ENCODE results near the gene MLF2. TPM values are rescaled to one million over a fixed set of nuclear protein-coding genes. Genes with fewer than 3 reads are reported as not detected.

MLF2 gene
- total and polyA plus RNA-seq, 10 of the 15 experiments (the other 5 are each of a cell fraction or from before 2014, with no cell fraction given), result 13.5 to 222 (median 130) TPM

DNA sequence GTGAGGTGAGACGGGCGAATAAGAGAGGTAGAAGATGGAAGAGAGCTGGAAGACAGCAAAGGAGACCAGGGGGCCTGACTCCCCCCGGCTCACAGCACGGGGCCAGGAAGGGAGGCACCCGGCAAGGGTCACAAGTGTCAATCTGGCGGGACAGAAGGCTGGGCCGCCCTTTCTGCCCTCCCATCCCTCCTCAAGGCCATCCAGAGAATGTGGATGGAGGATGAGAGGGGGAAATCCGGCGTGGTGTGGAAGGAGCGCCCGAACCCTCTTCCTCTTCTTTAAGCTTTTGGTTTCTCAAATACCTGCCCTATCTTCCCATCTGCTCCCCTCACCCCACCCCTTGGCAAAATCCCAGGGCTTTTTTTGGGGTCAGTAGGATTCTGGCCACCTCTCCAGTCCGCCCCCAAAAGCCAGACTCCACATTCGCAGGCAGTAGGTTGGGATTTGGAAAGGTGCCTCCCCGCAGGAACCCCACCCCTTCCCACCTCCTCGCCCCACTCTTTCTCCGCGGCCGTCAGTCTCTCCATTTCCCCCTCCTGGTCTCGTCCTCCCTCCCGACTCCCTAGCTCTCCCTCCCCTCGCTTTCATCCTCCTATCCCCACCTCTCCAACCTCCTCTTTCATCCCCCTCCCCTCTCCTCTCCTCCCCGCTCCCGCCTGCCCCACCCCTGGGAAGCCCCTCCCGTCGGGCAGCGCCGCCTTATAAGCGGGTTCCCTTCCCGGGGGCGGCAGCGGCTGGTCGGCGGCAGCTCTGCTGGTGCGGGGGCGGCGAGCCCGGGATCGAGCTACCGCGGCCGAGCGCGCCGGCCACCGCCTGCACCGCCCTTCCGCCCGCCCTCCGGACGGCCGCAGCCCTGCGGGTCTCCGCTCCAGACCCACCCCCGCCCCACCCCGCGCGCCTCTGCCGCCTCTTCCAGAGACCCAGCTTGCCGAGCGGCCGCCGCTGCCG is 13.0 kb upstream of the MLF2 start, which contains the start of gene PTMS (continued):
- TF ChIP-seq, protein P1, sequence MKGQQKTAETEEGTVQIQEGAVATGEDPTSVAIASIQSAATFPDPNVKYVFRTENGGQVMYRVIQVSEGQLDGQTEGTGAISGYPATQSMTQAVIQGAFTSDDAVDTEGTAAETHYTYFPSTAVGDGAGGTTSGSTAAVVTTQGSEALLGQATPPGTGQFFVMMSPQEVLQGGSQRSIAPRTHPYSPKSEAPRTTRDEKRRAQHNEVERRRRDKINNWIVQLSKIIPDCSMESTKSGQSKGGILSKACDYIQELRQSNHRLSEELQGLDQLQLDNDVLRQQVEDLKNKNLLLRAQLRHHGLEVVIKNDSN (IDR thresholded peaks at IDR 0.05; ENCODE audit: borderline replicate concordance, extremely low read length, insufficient read depth, low read depth, low read length), result no peak
- no peak for TF ChIP-seq NRF1 (conservative IDR thresholded peaks at IDR 0.05; ENCODE audit: low read depth, low read length)
- TF ChIP-seq MXI1 (IDR thresholded peaks at IDR 0.05; ENCODE audit: low read depth, low read length), result no peak
- TF ChIP-seq WRNIP1 (IDR thresholded peaks at IDR 0.05; ENCODE audit: borderline replicate concordance, low read depth, low read length), result no peak
- TF ChIP-seq SPI1 (IDR thresholded peaks at IDR 0.05; ENCODE audit: borderline replicate concordance, insufficient read depth, low read depth, low read length), result 0 out of 2 replicates have a peak, but pooled peaks have one; percentile 26
- TF ChIP-seq, protein P2, sequence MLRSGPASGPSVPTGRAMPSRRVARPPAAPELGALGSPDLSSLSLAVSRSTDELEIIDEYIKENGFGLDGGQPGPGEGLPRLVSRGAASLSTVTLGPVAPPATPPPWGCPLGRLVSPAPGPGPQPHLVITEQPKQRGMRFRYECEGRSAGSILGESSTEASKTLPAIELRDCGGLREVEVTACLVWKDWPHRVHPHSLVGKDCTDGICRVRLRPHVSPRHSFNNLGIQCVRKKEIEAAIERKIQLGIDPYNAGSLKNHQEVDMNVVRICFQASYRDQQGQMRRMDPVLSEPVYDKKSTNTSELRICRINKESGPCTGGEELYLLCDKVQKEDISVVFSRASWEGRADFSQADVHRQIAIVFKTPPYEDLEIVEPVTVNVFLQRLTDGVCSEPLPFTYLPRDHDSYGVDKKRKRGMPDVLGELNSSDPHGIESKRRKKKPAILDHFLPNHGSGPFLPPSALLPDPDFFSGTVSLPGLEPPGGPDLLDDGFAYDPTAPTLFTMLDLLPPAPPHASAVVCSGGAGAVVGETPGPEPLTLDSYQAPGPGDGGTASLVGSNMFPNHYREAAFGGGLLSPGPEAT (IDR thresholded peaks at IDR 0.05; ENCODE audit: low read depth), result peak; percentile 50; the same call in 1 of the 2 replicates
- TF ChIP-seq JUND (IDR thresholded peaks at IDR 0.05; ENCODE audit: low read depth, low read length), result no peak
- no peak for TF ChIP-seq NFXL1 (IDR thresholded peaks at IDR 0.05; ENCODE audit: borderline replicate concordance)
- TF ChIP-seq, protein P3, sequence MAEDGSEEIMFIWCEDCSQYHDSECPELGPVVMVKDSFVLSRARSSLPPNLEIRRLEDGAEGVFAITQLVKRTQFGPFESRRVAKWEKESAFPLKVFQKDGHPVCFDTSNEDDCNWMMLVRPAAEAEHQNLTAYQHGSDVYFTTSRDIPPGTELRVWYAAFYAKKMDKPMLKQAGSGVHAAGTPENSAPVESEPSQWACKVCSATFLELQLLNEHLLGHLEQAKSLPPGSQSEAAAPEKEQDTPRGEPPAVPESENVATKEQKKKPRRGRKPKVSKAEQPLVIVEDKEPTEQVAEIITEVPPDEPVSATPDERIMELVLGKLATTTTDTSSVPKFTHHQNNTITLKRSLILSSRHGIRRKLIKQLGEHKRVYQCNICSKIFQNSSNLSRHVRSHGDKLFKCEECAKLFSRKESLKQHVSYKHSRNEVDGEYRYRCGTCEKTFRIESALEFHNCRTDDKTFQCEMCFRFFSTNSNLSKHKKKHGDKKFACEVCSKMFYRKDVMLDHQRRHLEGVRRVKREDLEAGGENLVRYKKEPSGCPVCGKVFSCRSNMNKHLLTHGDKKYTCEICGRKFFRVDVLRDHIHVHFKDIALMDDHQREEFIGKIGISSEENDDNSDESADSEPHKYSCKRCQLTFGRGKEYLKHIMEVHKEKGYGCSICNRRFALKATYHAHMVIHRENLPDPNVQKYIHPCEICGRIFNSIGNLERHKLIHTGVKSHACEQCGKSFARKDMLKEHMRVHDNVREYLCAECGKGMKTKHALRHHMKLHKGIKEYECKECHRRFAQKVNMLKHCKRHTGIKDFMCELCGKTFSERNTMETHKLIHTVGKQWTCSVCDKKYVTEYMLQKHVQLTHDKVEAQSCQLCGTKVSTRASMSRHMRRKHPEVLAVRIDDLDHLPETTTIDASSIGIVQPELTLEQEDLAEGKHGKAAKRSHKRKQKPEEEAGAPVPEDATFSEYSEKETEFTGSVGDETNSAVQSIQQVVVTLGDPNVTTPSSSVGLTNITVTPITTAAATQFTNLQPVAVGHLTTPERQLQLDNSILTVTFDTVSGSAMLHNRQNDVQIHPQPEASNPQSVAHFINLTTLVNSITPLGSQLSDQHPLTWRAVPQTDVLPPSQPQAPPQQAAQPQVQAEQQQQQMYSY (CRISPR knock-in tag; IDR thresholded peaks at IDR 0.05), result no peak
- no peak for TF ChIP-seq TCF12 (IDR thresholded peaks at IDR 0.05; ENCODE audit: low read depth, low read length)
- no peak for TF ChIP-seq EP300 (IDR thresholded peaks at IDR 0.05; ENCODE audit: borderline replicate concordance in 1 of 2, control insufficient read depth in 1 of 2, low read depth in 2 of 2, low read length in 2 of 2)
- TF ChIP-seq, protein P4, sequence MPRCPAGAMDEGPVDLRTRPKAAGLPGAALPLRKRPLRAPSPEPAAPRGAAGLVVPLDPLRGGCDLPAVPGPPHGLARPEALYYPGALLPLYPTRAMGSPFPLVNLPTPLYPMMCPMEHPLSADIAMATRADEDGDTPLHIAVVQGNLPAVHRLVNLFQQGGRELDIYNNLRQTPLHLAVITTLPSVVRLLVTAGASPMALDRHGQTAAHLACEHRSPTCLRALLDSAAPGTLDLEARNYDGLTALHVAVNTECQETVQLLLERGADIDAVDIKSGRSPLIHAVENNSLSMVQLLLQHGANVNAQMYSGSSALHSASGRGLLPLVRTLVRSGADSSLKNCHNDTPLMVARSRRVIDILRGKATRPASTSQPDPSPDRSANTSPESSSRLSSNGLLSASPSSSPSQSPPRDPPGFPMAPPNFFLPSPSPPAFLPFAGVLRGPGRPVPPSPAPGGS (IDR thresholded peaks at IDR 0.05; ENCODE audit: borderline replicate concordance, insufficient read depth, low read depth, low read length, poor library complexity, severe bottlenecking), result no peak
- TF ChIP-seq PAX8 (IDR thresholded peaks at IDR 0.05), result no peak
- no peak for TF ChIP-seq ESRRA (IDR thresholded peaks at IDR 0.05; ENCODE audit: low read length)
- 0 out of 2 replicates have a peak, but pooled peaks have one; percentile 30 for TF ChIP-seq NBN (IDR thresholded peaks at IDR 0.05)
- no peak for TF ChIP-seq RBBP5 (conservative IDR thresholded peaks at IDR 0.05)
- no peak for TF ChIP-seq IRF4 (IDR thresholded peaks at IDR 0.05; ENCODE audit: low read depth, low read length)
- peak; percentile 65 for TF ChIP-seq POLR2A (IDR thresholded peaks at IDR 0.05; ENCODE audit: low read depth, low read length)
- TF ChIP-seq POU2F2 (IDR thresholded peaks at IDR 0.05; ENCODE audit: borderline replicate concordance, low read depth, low read length), result 0 out of 3 replicates have a peak, but pooled peaks have one; percentile 35
- TF ChIP-seq EED (IDR thresholded peaks at IDR 0.05; ENCODE audit: low read depth), result peak; percentile 32; the same call in 1 of the 2 replicates
- TF ChIP-seq CBFB (IDR thresholded peaks at IDR 0.05; ENCODE audit: low read depth), result no peak
- no peak for TF ChIP-seq BACH1 (IDR thresholded peaks at IDR 0.05; ENCODE audit: borderline replicate concordance)

Data from GM12878 (cell line).